Cardiac muscle cell (in vitro differentiated cells and primary cell): ENCODE measurements around the gene PLXNB3. TPM values are rescaled to one million over a fixed set of nuclear protein-coding genes. Genes with fewer than 3 reads are reported as not detected.

Experiments used
- DNase-seq, 2 donors: peaks; one replicate each; pipeline versions ENCODE4 v3.0.0 to v3.0.0-alpha.2; 2010 to 2017; ENCODE audit warnings: low read depth in 1 of 2, low spot score in 1 of 2
- H3K27ac ChIP-seq: fragments of 200-600 bp; sonication (generic); 2 replicates; pipeline ENCODE4 v1.5.1; 2016
- H3K27me3 ChIP-seq: fragments of 200-600 bp; sonication (generic); 2 replicates; pipeline ENCODE4 v1.6.0; 2016; ENCODE audit warnings: control low read depth
- H3K36me3 ChIP-seq: fragments of 200-600 bp; sonication (generic); 2 replicates; pipeline ENCODE4 v1.5.1; 2016; ENCODE audit warnings: control low read depth
- H3K4me1 ChIP-seq: fragments of 200-600 bp; sonication (generic); 2 replicates; pipeline ENCODE4 v1.8.1; 2017; ENCODE audit warnings: low read depth, mild to moderate bottlenecking, mixed run types
- H3K4me3 ChIP-seq: fragments of 200-600 bp; sonication (generic); 2 replicates; pipeline ENCODE4 v1.5.1; 2016; ENCODE audit warnings: mild to moderate bottlenecking
- H3K9me3 ChIP-seq: fragments of 200-600 bp; sonication (generic); 2 replicates; pipeline ENCODE4 v1.5.1; 2017; ENCODE audit warnings: low read depth, mild to moderate bottlenecking, control low read depth
- CTCF ChIP-seq: IDR thresholded peaks from 2 replicates; pipeline ENCODE4 v1.5.1; 2012; ENCODE audit warnings: low read depth, mild to moderate bottlenecking, low read length
- polyA plus RNA-seq: library from polyadenylated mRNA; unstranded; fragments of >200 nt; fragmentation: Nextera tagmentation; extraction: Ambion mirVana; gene quantifications from 2 replicates; pipeline ENCODE4 v1.2.1, GENCODE V29; 2016
- total RNA-seq: library from RNA; depleted of rRNA; stranded (reverse); fragments of >200 nt; gene quantifications from 2 replicates; pipeline ENCODE4 v1.2.3, GENCODE V29; 2016

Gene PLXNB3
- total and polyA plus RNA-seq, 2 experiments from 2014 or later = 0.48 to 1.4 TPM

DNA sequence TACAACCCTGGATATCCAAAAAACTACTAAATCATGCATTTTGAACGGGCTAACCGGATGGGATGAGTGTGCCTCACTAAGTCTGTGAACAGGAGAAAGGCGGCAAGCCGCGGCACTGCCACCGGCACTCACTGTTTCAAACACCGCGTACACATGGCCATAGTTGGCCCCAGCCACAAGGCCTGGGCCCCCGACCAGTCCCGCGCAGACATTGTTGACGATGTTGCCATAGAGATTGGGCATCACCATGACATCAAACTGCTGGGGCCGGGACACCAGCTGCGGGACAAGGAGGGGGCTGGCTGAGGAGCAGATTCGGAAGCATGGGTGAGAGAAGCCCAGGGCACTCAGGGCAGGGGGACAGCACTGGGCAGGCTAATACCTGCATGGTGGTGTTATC, 22.6 kb downstream of the PLXNB3 start:
- Histone ChIP-seq H3K27ac (no peak overlapping the region), H3K9me3 (no peaks in the 10 kb centered on the region), H3K27me3 (no peaks in the 10 kb centered on the region), H3K36me3 (no peaks in the 10 kb centered on the region), H3K4me1 (no peaks in the 10 kb centered on the region), H3K4me3 (no peak overlapping the region)
- TF ChIP-seq CTCF = no peak
- no peak for DNase-seq

DNA sequence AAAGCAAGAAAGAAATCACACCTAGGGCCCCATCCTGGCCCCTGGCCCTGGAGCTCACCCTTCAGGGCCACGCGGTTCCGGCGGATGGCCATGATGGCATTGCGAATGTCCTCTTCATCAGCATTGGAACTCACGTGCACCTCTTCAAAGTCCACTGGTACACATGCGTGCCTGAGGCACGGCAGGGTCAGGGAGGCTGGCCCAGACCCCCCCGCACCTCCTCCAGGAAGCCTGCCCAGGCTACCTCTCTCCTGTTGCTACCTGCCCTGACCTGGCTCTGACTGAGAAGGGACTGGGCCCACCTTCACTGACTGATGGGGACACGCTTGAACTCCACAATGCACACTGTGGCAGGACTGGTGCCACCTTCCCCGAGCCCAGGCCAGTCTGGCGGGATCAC, 25.6 kb downstream of the PLXNB3 start:
- TF ChIP-seq CTCF = no peak
- Histone ChIP-seq H3K4me3 (no peak overlapping the region), H3K36me3 (no peaks in the 10 kb centered on the region), H3K9me3 (no peaks in the 10 kb centered on the region), H3K27me3 (no peaks in the 10 kb centered on the region), H3K4me1 (no peaks in the 10 kb centered on the region), H3K27ac (no peak overlapping the region)
- no peak for DNase-seq

- DNase-seq = no peak
- H3K4me1 ChIP-seq = no peaks in the 10 kb centered on the region
- TF ChIP-seq CTCF = no peak
Observed at GRCh38 chrX:153791104-153791852, 27.2 kb downstream of the PLXNB3 start.

GRCh38 chrX:153792368-153792767, 28.3 kb downstream of the PLXNB3 start:
- Histone ChIP-seq H3K27ac (no peak overlapping the region), H3K4me1 (no peaks in the 10 kb centered on the region), H3K36me3 (no peaks in the 10 kb centered on the region), H3K27me3 (no peaks in the 10 kb centered on the region), H3K9me3 (no peaks in the 10 kb centered on the region), H3K4me3 (no peak overlapping the region)
- no peak for DNase-seq
- no peak for TF ChIP-seq CTCF

More at GRCh38 chrX:153791104-153791852, 27.2 kb downstream of the PLXNB3 start:
- Histone ChIP-seq H3K9me3 (no peaks in the 10 kb centered on the region), H3K4me3 (no peak overlapping the region), H3K36me3 (no peaks in the 10 kb centered on the region), H3K27ac (no peak overlapping the region), H3K27me3 (no peaks in the 10 kb centered on the region)

DNA sequence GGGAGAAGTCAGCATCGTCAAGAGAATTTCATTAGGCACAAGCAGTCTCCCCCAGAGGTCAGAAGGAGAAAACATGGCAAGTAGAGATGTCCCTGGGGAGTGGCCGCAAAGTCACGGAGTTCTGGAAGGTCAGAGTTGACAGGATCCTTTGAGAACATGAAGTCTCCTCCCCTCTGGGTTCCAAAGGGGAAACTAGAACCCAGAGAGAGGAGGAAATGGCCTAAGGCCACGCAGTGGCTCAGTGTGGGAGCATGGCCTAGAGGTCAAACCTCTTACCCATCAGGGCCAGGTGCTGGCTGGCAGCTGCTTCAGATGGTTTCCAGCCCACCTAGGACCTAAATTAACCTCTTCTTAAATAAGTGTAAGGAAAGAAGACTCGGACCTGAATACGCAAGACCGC, 29.2 kb downstream of the PLXNB3 start:
- Histone ChIP-seq H3K4me1 (no peaks in the 10 kb centered on the region), H3K4me3 (peak overlapping the region; percentile 46), H3K9me3 (no peaks in the 10 kb centered on the region), H3K27me3 (no peaks in the 10 kb centered on the region), H3K27ac (peak overlapping the region; percentile 93), H3K36me3 (no peaks in the 10 kb centered on the region)
- no peak for TF ChIP-seq CTCF
- peak; percentile 2 to 5 for DNase-seq
